Endometrial microvascular endothelial cells (primary cell): ENCODE results near the gene LBX1. TPM values are rescaled to one million over a fixed set of nuclear protein-coding genes. Genes with fewer than 3 reads are reported as not detected.

Experiments used
- in situ Hi-C: cut with HindIII; loops from 2 replicates; pipeline ENCODE4 v1.10.0; 2017; ENCODE audit warnings: low sequenced_read_pairs, low pct_unique_long_range_greater_than_20kb; ENCODE audit errors: inconsistent ontology term
- total RNA-seq: library from RNA; depleted of rRNA; stranded (reverse); fragments of >200 nt; gene quantifications from one replicate; pipeline ENCODE4 v1.2.3, GENCODE V29; 2015; ENCODE audit errors: inconsistent ontology term

The LBX1 gene
- total RNA-seq, 1 donor from 2014 or later: not detected

DNA sequence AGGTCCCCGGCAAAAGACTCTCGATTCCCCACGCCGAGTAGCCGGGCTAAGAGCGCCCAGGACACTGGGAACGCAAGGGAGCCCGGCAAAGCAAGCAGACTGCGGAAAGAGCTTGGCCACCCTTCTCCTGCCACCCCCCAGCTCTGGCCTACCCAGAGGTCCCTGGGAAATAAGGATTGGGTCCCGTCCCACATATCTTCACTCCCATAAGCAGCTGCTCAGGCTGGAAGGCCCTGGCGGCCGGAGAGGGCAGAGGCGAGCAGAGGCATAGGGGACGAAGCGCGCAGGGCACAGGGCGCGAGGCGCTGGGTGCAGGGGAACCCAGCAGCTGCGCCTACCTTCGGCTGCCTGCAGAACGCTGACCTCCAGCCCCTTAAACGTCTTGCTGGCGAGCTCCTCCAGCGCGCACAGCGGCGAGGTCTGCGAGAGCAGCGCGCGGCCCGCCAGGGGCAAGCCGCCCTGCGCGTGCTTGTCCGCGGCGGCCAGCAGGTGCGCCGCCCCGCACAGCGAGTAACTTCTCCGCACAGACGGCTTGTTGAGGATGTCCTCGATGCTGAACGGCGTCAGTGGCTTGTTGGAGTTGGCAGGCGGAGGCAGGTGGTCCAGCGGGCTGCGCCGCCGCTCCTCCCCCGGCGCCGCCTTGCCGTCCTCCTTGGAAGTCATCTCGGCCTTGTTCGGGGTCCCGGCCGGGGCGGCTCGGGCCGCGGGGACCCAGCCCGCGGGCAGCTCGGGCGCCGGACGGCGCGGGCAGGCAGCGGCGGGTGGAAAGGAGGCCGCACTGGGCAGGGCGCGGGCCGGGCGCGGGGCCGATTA is 904 bp downstream of the LBX1 start:
- in situ Hi-C loops: no loop called here

DNA sequence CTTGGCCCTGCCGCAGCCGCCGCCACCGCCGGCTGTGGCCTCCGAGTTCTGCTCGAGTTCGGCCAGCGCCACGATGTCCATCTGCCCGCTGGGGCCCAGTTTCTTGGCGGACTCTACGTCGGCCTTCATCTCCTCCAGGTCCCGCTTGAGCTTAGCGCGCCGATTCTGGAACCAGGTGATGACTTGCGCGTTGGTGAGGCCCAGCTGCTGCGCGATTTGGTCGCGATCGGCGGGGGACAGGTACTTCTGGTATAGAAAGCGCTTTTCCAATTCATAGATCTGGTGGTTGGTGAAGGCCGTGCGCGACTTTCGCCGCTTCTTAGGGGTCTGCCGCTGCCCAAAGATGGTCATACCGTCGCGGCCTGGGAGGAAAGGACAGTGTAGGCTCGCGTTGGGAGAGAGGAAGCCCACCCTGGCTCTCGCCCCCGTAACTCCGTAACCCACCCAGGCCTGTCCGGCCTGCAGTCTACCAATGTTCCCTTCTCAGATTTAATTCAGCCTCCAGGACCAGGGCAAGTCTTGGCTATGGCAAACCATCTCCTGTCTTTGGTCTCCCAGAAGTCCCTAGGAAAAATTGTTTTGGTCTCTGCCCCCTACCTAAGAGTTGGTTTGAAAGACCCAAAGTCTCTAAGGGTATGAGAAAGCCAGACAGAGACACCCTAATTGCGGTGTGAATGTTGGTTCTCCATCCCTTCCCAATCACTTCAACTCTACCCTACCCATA is 1.7 kb downstream of the LBX1 start:
- in situ Hi-C loops: no loop called here

GRCh38 chr10:101226491-101227428 is 2.5 kb downstream of the LBX1 start:
- in situ Hi-C loops: no loop called here

DNA sequence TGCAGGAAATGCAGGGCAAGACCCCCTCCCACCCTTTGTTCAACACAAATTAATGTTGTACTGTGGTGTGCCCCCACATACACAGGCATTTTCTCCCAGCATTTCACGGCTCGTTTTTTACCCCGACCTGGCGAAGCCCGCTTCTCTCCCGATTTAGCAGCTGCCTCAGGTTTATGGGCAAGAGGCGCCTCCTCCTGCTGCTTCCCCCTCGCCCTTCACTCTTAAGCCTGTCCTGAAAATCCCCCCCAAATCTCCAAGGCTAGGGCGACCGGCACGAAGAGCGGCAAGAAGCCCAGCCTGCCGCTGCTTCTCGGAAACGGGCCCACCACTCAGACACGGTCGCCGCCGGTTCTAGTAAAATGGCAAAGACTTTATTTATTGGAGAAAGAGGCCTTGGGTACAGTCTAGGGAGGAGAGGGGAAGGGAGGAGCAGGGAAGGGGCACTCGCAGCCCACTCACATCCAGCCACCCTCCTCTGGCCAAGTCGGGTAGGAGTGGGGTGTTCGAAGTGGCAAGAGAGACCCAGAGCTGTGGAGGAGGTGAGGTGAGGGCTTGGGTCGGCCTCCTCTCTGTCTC is 3.3 kb downstream of the LBX1 start:
- in situ Hi-C loops: no loop called here

DNA sequence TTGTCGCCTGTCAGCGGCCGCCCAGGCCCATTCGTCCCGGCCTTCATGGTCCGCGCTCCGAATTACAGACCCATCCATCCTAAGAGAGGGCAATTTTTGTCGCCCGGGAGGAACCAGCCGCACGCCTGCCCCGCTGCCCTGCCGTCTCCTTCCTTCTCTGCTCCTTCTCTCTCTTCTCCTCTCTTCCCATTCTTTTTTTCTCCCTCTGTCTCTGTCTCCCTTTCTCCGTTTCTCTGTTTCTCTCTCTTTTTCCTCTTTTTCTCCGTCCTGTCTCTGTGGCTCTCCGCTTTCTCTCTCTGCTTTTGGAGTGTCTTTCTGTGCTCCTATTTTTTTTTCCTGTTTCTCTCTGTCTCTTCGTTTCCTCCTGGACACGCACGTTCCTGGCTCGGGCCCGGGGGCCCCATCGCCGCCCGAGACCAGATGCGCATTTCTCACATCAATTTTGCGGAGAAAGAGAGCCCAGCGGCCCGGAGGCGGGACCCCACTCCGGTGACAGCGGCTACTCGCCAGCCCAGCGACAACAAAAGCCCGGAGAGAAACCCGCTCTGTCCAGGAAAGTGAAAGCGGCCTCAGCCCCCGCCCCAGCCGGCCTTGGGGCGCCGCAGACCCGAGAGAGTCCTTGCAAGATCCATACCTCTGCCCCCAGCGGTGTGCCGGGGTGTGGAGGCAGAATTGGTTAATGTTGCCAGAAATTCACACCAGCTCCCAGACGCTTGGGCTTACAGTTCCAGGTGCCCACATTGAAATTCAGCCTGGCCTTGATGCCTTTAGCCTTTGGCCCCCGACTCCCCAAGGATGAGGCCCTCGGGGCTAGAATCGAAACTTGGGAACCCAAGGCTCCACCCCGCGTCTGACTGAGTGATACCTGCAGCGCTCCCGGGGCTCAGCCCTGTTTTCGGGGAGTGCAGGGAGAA is 4.1 kb downstream of the LBX1 start:
- in situ Hi-C loops: no loop called here

- in situ Hi-C loops: no loop called here
These were observed 5.0 kb downstream of the LBX1 start for GRCh38 chr10:101224060-101224909.

DNA sequence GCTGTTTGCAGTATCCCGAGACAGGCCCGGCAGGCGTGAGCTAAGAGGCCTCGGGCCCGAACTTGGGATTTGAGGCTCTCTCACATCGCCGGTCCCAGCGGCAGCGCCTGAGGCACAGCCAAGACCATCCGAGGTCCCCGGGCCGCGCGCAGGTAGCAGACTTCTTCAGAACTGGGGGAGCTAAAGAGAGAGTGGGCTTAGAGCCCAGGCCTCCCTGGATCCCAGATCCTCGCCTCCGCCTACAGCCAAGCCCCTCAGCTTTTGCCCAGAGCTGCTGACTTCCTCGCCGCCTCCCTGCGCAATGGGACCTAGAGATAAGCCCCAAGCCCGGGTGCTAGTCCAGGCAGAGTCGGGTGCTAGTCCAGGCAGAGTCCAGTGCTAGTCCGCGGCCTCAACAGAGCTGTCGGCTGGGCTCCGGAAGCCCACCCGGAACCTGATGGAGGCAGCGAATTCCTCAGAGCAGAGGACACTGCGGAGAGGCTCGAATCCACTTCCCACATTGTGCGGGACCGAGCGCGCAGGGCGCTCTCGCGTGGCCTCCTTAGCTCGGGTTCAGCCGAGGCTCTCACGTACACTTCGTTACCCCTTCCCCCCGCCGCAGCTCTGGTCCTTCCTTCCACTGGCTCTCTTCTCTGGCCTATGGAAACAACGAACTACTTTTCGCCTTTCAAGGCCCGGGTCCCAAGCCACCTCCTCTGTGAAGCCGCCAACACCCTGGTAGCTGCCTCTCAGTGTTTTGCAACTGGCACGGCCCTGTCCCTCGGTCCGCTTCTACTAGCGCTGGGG is 5.8 kb downstream of the LBX1 start:
- in situ Hi-C loops: no loop called here

GRCh38 chr10:101222683-101223273 is 6.5 kb downstream of the LBX1 start:
- in situ Hi-C loops: no loop called here

DNA sequence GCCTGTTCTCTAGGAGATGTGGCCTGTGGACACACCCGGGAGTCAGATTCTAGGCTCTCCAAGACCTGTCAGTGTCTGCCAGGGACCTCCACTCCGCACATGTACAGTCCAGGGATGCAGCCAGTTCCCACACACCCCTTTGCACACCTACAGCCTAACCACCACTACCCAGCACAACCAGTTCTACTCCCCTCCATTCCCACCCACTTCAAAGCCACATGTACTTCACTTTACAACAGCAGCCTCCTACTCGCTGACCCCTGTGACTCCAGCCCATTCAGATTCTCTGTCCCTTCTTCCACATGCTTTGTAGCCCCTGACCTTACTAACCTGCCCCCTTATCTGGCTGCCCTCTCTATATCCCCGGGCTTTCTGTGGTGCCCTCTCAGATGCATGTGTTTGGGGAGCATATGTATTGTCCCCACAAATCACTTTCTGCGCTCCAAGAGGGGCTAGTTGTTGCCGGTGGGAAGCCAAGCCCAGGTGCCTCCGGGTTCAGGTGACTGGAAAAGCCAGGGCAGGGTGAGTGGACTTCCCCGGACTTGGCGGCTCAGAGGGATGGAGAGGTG is 7.2 kb downstream of the LBX1 start:
- in situ Hi-C loops: no loop called here

DNA sequence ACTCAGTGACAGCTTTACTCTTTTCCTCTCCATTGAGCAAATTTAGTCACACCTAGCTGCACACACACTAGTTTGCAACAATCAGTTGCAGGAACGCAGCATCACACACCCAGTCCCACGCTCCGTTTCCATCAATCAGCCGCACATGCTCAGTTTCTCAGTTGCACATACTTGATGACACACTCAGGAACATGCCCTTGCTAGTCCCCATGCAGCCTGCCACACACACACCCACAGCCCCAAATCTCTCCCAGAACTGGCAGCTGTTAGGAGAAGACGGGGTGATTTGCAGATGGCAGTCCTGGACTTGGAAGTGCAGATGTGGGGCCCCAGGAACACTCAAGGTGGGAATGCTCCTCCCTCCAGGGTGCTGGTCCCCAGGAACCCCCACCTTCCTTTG is 7.7 kb downstream of the LBX1 start:
- in situ Hi-C loops: no loop called here

DNA sequence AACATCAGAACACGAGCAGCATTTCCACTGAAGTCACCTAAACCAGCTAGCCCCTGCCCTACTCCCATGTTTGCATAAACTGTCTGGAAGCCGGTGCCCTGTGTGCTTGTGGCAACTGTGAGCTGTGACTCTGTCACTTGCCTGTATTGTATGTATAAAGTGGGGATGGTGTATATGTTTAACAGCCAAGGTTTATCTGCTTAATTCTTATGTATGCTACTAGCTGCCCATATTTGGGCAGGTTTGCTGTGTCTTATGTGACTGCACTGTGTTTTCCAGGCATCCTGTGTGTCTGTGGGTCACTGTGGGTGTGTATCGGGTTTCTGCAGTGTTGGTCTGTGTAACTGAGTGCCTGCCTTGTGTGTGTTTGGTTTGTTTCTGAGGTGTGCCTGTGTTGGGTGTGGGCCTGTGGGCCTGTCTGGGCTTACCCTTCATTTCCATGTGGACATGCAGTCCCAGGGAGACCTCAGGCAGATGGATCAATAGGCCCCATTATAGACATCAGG is 9.3 kb downstream of the LBX1 start:
- in situ Hi-C loops: no loop called here

- in situ Hi-C loops: no loop called here
These were observed 9.9 kb downstream of the LBX1 start for GRCh38 chr10:101219139-101219945.

GRCh38 chr10:101218351-101219138 is 10.7 kb downstream of the LBX1 start:
- in situ Hi-C loops: no loop called here
